ENCODE results near the gene MAML2. TPM values are rescaled to one million over a fixed set of nuclear protein-coding genes. Genes with fewer than 3 reads are reported as not detected.

The MAML2 gene
- total RNA-seq, 1 experiment from 2014 or later: 2.7 TPM

DNA sequence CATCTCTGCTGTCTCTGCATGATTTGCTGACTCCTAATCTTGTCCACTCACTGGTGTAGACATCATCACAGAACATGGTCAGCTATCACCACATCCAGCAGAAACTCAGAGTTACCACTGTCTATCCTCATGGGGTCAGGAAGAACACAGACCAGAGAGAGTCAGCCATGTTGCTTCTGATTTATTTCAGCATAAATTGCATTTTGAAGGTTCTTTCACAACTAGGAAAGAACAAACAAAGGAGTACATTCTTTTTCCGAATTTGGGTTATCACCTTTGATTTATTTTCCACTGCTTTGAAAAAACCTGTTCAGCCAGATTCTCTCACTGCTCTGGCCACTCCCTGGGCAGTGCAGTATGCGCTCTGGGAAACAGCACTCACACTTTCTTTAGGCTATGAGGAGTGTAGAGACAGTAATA lies 247.1 kb downstream of the MAML2 start:
- H3K27ac ChIP-seq (ENCODE audit: insufficient read length, low read depth, low read length): no peak overlapping the region
- no peak overlapping the region for H4K8ac ChIP-seq (replicated peaks; ENCODE audit: insufficient read length, low read depth, low read length)
- no peak overlapping the region for H2BK5ac ChIP-seq (ENCODE audit: insufficient read length, low read length)
- no peak overlapping the region for H3K4me2 ChIP-seq (ENCODE audit: insufficient read depth, insufficient read length, low read length)
- no peak overlapping the region for H2AFZ ChIP-seq (ENCODE audit: low read length)
- H2AK5ac ChIP-seq (ENCODE audit: insufficient read length, low read length): no peak overlapping the region
- TF ChIP-seq, protein P1, sequence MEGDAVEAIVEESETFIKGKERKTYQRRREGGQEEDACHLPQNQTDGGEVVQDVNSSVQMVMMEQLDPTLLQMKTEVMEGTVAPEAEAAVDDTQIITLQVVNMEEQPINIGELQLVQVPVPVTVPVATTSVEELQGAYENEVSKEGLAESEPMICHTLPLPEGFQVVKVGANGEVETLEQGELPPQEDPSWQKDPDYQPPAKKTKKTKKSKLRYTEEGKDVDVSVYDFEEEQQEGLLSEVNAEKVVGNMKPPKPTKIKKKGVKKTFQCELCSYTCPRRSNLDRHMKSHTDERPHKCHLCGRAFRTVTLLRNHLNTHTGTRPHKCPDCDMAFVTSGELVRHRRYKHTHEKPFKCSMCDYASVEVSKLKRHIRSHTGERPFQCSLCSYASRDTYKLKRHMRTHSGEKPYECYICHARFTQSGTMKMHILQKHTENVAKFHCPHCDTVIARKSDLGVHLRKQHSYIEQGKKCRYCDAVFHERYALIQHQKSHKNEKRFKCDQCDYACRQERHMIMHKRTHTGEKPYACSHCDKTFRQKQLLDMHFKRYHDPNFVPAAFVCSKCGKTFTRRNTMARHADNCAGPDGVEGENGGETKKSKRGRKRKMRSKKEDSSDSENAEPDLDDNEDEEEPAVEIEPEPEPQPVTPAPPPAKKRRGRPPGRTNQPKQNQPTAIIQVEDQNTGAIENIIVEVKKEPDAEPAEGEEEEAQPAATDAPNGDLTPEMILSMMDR (conservative IDR thresholded peaks at IDR 0.05): no peak
- no peaks in the 10 kb centered on the region for H3K9me3 Mint-ChIP-seq
- H3K14ac ChIP-seq (ENCODE audit: insufficient read depth, low read length): no peak overlapping the region
- H3K36me3 Mint-ChIP-seq (ENCODE audit: insufficient read depth in 1 of 3, low read depth in 3 of 3): no peaks in the 10 kb centered on the region
- no peak overlapping the region for H2BK20ac ChIP-seq (ENCODE audit: low read depth, low read length, poor library complexity, severe bottlenecking)
- H3K79me2 ChIP-seq (ENCODE audit: insufficient read depth, low read length): no peaks in the 10 kb centered on the region
- H2BK120ac ChIP-seq (ENCODE audit: low read depth, low read length, poor library complexity, severe bottlenecking): no peak overlapping the region
- no peak overlapping the region for H3K4me3 Mint-ChIP-seq
- H3K9ac ChIP-seq (ENCODE audit: extremely low read depth, insufficient read length, low read length): no peak overlapping the region
- no peak overlapping the region for H2BK15ac ChIP-seq (ENCODE audit: low read depth, low read length)
- no peak overlapping the region for H4K91ac ChIP-seq (ENCODE audit: insufficient read length, low read depth, low read length)
- DNase-seq: no peak
- H3K4me1 ChIP-seq (ENCODE audit: insufficient read depth, low read length): 0 out of 2 replicates have a peak, but pooled peaks cover 3% of the 10 kb centered on the region
- H3K27ac Mint-ChIP-seq: no peak overlapping the region
- H4K5ac ChIP-seq (ENCODE audit: insufficient read length, low read depth, low read length): no peak overlapping the region
- no peak overlapping the region for H3K4ac ChIP-seq (ENCODE audit: low read depth, low read length)
- no peaks in the 10 kb centered on the region for H4K20me1 ChIP-seq (ENCODE audit: control insufficient read depth, insufficient read depth, insufficient read length)
- H3K18ac ChIP-seq (ENCODE audit: insufficient read length, low read depth, low read length): peak overlapping the region; percentile 42
- no peak overlapping the region for H3T11ph ChIP-seq (ENCODE audit: low read length)
- peaks cover 18 to 26% of the 10 kb centered on the region in 2 experiments for H3K4me1 Mint-ChIP-seq
- H3K56ac ChIP-seq (ENCODE audit: insufficient read length, low read depth, low read length): no peak overlapping the region
- no CpG with 5 or more reads among the region's 2 CpGs for WGBS (ENCODE audit: extremely low coverage, insufficient read length, low lambda C conversion rate)
- H3K27me3 ChIP-seq (ENCODE audit: insufficient read depth, low read length): no peaks in the 10 kb centered on the region
- no peak overlapping the region for H2BK12ac ChIP-seq (ENCODE audit: insufficient read length, low read depth, low read length)
- H3K27me3 Mint-ChIP-seq (ENCODE audit: low read depth): no peaks in the 10 kb centered on the region
- no peaks in the 10 kb centered on the region for H3K79me1 ChIP-seq (ENCODE audit: insufficient read depth, low read depth, low read length, poor library complexity, severe bottlenecking)
- H3K9me3 ChIP-seq (ENCODE audit: control insufficient read depth, low read depth, low read length): no peaks in the 10 kb centered on the region
- no peaks in the 10 kb centered on the region for H3K23me2 ChIP-seq (ENCODE audit: insufficient read length, low read depth, low read length, poor library complexity, severe bottlenecking)
- H3K23ac ChIP-seq (ENCODE audit: insufficient read length, low read depth, low read length): no peak overlapping the region
